CD4-positive, CD25-positive, alpha-beta regulatory T cell (primary cell): Measurements from ENCODE around the gene SLC2A11. TPM values are rescaled to one million over a fixed set of nuclear protein-coding genes. Genes with fewer than 3 reads are reported as not detected.

Source experiments
- ATAC-seq, 2 donors: fragments of 150-1000 bp; cut with Tn5 transposase; one replicate each; pipeline ENCODE4 v1.10.0; 2021; ENCODE audit warnings: low read depth in 2 of 2, moderate number of reproducible peaks in 2 of 2, moderate library complexity in 1 of 2
- DNase-seq, 3 donors: peaks; one replicate each; pipeline versions ENCODE4 v3.0.0 to v3.0.0-alpha.2; 2012 to 2022; ENCODE audit warnings: mixed read lengths in 1 of 3
- H3K27ac ChIP-seq: one replicate; pipeline ENCODE4 v1.7.0; 2013; ENCODE audit warnings: mild to moderate bottlenecking, low read length; ENCODE audit not compliant: insufficient read depth, poor library complexity, severe bottlenecking
- H3K27me3 ChIP-seq: one replicate; pipeline ENCODE4 v1.7.0; 2013; ENCODE audit warnings: low read length; ENCODE audit not compliant: control insufficient read depth, insufficient read depth
- H3K36me3 ChIP-seq: one replicate; pipeline ENCODE4 v1.7.0; 2013; ENCODE audit warnings: mild to moderate bottlenecking, low read length, moderate library complexity; ENCODE audit not compliant: control insufficient read depth, insufficient read depth
- H3K4me1 ChIP-seq: 2 replicates; pipeline ENCODE4 v1.7.0; 2013; ENCODE audit warnings: mild to moderate bottlenecking, low read length; ENCODE audit not compliant: insufficient read depth, control insufficient read depth, poor library complexity, severe bottlenecking
- H3K4me3 ChIP-seq: one replicate; pipeline ENCODE4 v1.7.0; 2013; ENCODE audit warnings: low read depth, mild to moderate bottlenecking, low read length, moderate library complexity
- H3K9me3 ChIP-seq, 2 experiments: 1 replicate in 1 of 2; 2 replicates in 1 of 2; pipeline ENCODE4 v1.7.0; 2013; ENCODE audit warnings: low read length in 2 of 2, mild to moderate bottlenecking in 1 of 2, moderate library complexity in 1 of 2; ENCODE audit not compliant: control insufficient read depth in 2 of 2
- H3K27ac Mint-ChIP-seq, 3 donors: one replicate each; pipeline ENCODE4 v1.8.0; 2020 to 2022; ENCODE audit warnings: mild to moderate bottlenecking in 3 of 3, mixed read lengths in 3 of 3, moderate library complexity in 2 of 3
- H3K27me3 Mint-ChIP-seq: one replicate; pipeline ENCODE4 v1.8.0; 2022; ENCODE audit warnings: mild to moderate bottlenecking, mixed read lengths
- H3K36me3 Mint-ChIP-seq: one replicate; pipeline ENCODE4 v1.8.0; 2020; ENCODE audit warnings: mixed read lengths
- H3K4me1 Mint-ChIP-seq, 4 donors: one replicate each; pipeline ENCODE4 v1.8.0; 2020 to 2022; ENCODE audit warnings: mixed read lengths in 4 of 4, mild to moderate bottlenecking in 1 of 4
- H3K4me3 Mint-ChIP-seq, 4 donors: one replicate each; pipeline ENCODE4 v1.8.0; 2020 to 2022; ENCODE audit warnings: mild to moderate bottlenecking in 4 of 4, mixed read lengths in 4 of 4, moderate library complexity in 3 of 4
- H3K9me3 Mint-ChIP-seq, 7 donors: one replicate each; pipeline ENCODE4 v1.8.0; 2020 to 2022; ENCODE audit warnings: mixed read lengths in 7 of 7, mild to moderate bottlenecking in 3 of 7, moderate library complexity in 2 of 7
- polyA plus RNA-seq, 4 donors: library from polyadenylated mRNA; unstranded; fragments of 300-500 nt; fragmentation: Illumina TruSeq; gene quantifications; one replicate each; pipeline ENCODE4 v1.2.3, GENCODE V29; 2021
- total RNA-seq: library from RNA; stranded (reverse); gene quantifications from one replicate; pipeline ENCODE4 v1.2.3, GENCODE V29; 2022

SLC2A11 gene
- total and polyA plus RNA-seq, 5 donors from 2014 or later: 2.5 to 8.6 (median 4.2) TPM

GRCh38 chr22:23822101-23822671 lies 35.5 kb upstream of the SLC2A11 start:
- DNase-seq (no peak), ATAC-seq (no peak)
- peak overlapping the region in 2 of 3 donors; percentile 38 to 87 for H3K27ac Mint-ChIP-seq
- H3K27ac ChIP-seq: no peak overlapping the region
- H3K4me1 ChIP-seq: peaks cover 6% of the 10 kb centered on the region
- peaks cover 0 to 18% (median 5%) of the 10 kb centered on the region in 4 donors for H3K4me1 Mint-ChIP-seq
- H3K36me3 Mint-ChIP-seq: peaks cover 47% of the 10 kb centered on the region
- no peak overlapping the region for H3K4me3 Mint-ChIP-seq
- no peaks in the 10 kb centered on the region for H3K27me3 ChIP-seq
- no peaks in the 10 kb centered on the region for H3K9me3 Mint-ChIP-seq
- H3K9me3 ChIP-seq: no peaks in the 10 kb centered on the region
- no peaks in the 10 kb centered on the region for H3K27me3 Mint-ChIP-seq
- H3K36me3 ChIP-seq: peaks cover 64% of the 10 kb centered on the region
- no peak overlapping the region for H3K4me3 ChIP-seq

GRCh38 chr22:23823331-23823791 lies 34.3 kb upstream of the SLC2A11 start:
- no peak overlapping the region for H3K27ac ChIP-seq
- no peak for ATAC-seq
- no peak for DNase-seq
- Mint-ChIP-seq H3K4me1 (peaks cover 0 to 18% (median 5%) of the 10 kb centered on the region in 4 donors), H3K36me3 (peaks cover 42% of the 10 kb centered on the region), H3K4me3 (no peak overlapping the region), H3K27ac (no peak overlapping the region), H3K9me3 (no peaks in the 10 kb centered on the region), H3K27me3 (no peaks in the 10 kb centered on the region)
- H3K36me3 ChIP-seq: peaks cover 63% of the 10 kb centered on the region
- H3K9me3 ChIP-seq: no peaks in the 10 kb centered on the region
- no peak overlapping the region for H3K4me3 ChIP-seq
- no peaks in the 10 kb centered on the region for H3K27me3 ChIP-seq
- peaks cover 6% of the 10 kb centered on the region for H3K4me1 ChIP-seq

- Mint-ChIP-seq H3K4me1 (peaks cover 0 to 23% (median 9%) of the 10 kb centered on the region in 4 donors), H3K36me3 (peaks cover 38% of the 10 kb centered on the region), H3K27ac (no peak overlapping the region), H3K27me3 (no peaks in the 10 kb centered on the region), H3K4me3 (no peak overlapping the region), H3K9me3 (no peaks in the 10 kb centered on the region)
- peaks cover 64% of the 10 kb centered on the region for H3K36me3 ChIP-seq
- H3K4me3 ChIP-seq: no peak overlapping the region
- no peaks in the 10 kb centered on the region for H3K9me3 ChIP-seq
- H3K4me1 ChIP-seq: peaks cover 6% of the 10 kb centered on the region
- no peak for ATAC-seq
- DNase-seq: no peak
- H3K27me3 ChIP-seq: no peaks in the 10 kb centered on the region
- no peak overlapping the region for H3K27ac ChIP-seq
These were observed 33.0 kb upstream of the SLC2A11 start for GRCh38 chr22:23824476-23825245.

GRCh38 chr22:23825246-23825905 lies 32.3 kb upstream of the SLC2A11 start:
- Histone ChIP-seq H3K27ac (no peak overlapping the region), H3K4me1 (peaks cover 6% of the 10 kb centered on the region), H3K36me3 (peaks cover 60% of the 10 kb centered on the region), H3K4me3 (no peak overlapping the region), H3K9me3 (no peaks in the 10 kb centered on the region), H3K27me3 (no peaks in the 10 kb centered on the region)
- DNase-seq: no peak
- ATAC-seq: no peak
- H3K36me3 Mint-ChIP-seq: peaks cover 40% of the 10 kb centered on the region
- H3K27me3 Mint-ChIP-seq: no peaks in the 10 kb centered on the region
- peaks cover 7 to 19% (median 14%) of the 10 kb centered on the region in 4 donors for H3K4me1 Mint-ChIP-seq
- no peaks in the 10 kb centered on the region for H3K9me3 Mint-ChIP-seq
- H3K4me3 Mint-ChIP-seq: peak overlapping the region in 1 of 4 donors; percentile 38
- peak overlapping the region in 1 of 3 donors; percentile 38 for H3K27ac Mint-ChIP-seq

- Histone ChIP-seq H3K9me3 (no peaks in the 10 kb centered on the region), H3K36me3 (peaks cover 61% of the 10 kb centered on the region), H3K27me3 (no peaks in the 10 kb centered on the region), H3K27ac (no peak overlapping the region), H3K4me3 (no peak overlapping the region), H3K4me1 (no peaks in the 10 kb centered on the region)
- H3K4me1 Mint-ChIP-seq: peaks cover 7 to 15% (median 12%) of the 10 kb centered on the region in 4 donors
- no peaks in the 10 kb centered on the region for H3K27me3 Mint-ChIP-seq
- no peak overlapping the region for H3K4me3 Mint-ChIP-seq
- peak in 1 of 3 donors; percentile 68 for DNase-seq
- no peaks in the 10 kb centered on the region for H3K9me3 Mint-ChIP-seq
- peaks cover 36% of the 10 kb centered on the region for H3K36me3 Mint-ChIP-seq
- ATAC-seq: no peak
- peak overlapping the region in 1 of 3 donors; percentile 62 for H3K27ac Mint-ChIP-seq
These were observed 30.9 kb upstream of the SLC2A11 start for GRCh38 chr22:23826510-23827350.

- no peak overlapping the region for H3K4me3 ChIP-seq
- no peaks in the 10 kb centered on the region for H3K27me3 ChIP-seq
- H3K27me3 Mint-ChIP-seq: no peaks in the 10 kb centered on the region
- H3K36me3 Mint-ChIP-seq: peaks cover 34% of the 10 kb centered on the region
- no peak overlapping the region for H3K27ac ChIP-seq
- no peak overlapping the region for H3K4me3 Mint-ChIP-seq
- peak overlapping the region in 1 of 3 donors; percentile 66 for H3K27ac Mint-ChIP-seq
- H3K36me3 ChIP-seq: peaks cover 58% of the 10 kb centered on the region
- H3K9me3 ChIP-seq: no peaks in the 10 kb centered on the region
- DNase-seq (no peak), ATAC-seq (no peak)
- no peaks in the 10 kb centered on the region for H3K9me3 Mint-ChIP-seq
- no peaks in the 10 kb centered on the region for H3K4me1 ChIP-seq
- H3K4me1 Mint-ChIP-seq: peaks cover 7 to 15% (median 12%) of the 10 kb centered on the region in 4 donors
These were observed 30.2 kb upstream of the SLC2A11 start for GRCh38 chr22:23827351-23827995.
